Subcutaneous abdominal adipose tissue (tissue), 5 donors: ENCODE data around the gene MDC1.

Source experiments
- H3K27ac ChIP-seq: one replicate; pipeline ENCODE4 v1.7.0; 2013; ENCODE audit warnings: low read depth, mild to moderate bottlenecking, inconsistent platforms, low read length, moderate library complexity
- H3K27me3 ChIP-seq, 5 donors: one replicate each; pipeline ENCODE4 v1.7.0; 2013; ENCODE audit warnings: low read length in 5 of 5, inconsistent platforms in 1 of 5; ENCODE audit not compliant: control insufficient read depth in 5 of 5, insufficient read depth in 4 of 5
- H3K36me3 ChIP-seq, 5 donors: one replicate each; pipeline ENCODE4 v1.7.0; 2013; ENCODE audit warnings: low read length in 5 of 5; ENCODE audit not compliant: control insufficient read depth in 5 of 5, insufficient read depth in 5 of 5
- H3K4me1 ChIP-seq, 5 donors: one replicate each; pipeline ENCODE4 v1.7.0; 2013; ENCODE audit warnings: low read length in 5 of 5, mild to moderate bottlenecking in 3 of 5, moderate library complexity in 1 of 5; ENCODE audit not compliant: control insufficient read depth in 5 of 5, insufficient read depth in 5 of 5
- H3K4me3 ChIP-seq, 5 donors: one replicate each; pipeline ENCODE4 v1.7.0; 2013; ENCODE audit warnings: low read length in 5 of 5, low read depth in 1 of 5
- H3K9ac ChIP-seq, 5 donors: one replicate each; pipeline ENCODE4 v1.7.0; 2013; ENCODE audit warnings: low read length in 5 of 5, mild to moderate bottlenecking in 4 of 5, moderate library complexity in 3 of 5
- H3K9me3 ChIP-seq, 5 donors: one replicate each; pipeline ENCODE4 v1.7.0; 2013; ENCODE audit warnings: low read length in 5 of 5; ENCODE audit not compliant: control insufficient read depth in 5 of 5
- donor health status: healthy.
- donor health status: healthy.
- donor health status: healthy.
- donor health status: healthy.
- donor health status: healthy.

The MDC1 gene

DNA sequence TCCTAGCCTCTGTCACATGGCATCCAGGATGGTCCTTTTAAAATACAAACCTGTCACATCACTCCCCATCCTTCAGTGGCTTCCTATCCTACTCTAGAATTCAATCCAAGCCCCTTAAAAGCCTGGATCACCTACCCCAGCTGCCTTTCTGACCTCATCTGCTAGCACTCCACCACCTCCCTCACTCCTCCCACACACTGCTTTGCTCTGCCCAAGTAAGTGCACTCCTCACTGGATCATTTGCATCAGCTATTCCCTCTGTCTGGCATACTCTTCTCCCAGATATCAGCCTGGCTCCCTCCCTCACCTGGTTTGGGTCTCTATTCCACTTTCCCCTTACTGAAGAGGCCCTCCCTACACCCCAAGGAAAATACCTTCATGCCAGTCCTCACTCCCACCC is 59.6 kb downstream of the MDC1 start:
- no peak overlapping the region for H3K9ac ChIP-seq

GRCh38 chr6:30656513-30656912 is 60.6 kb downstream of the MDC1 start:
- H3K4me1 ChIP-seq, result peaks cover 0 to 4% (median 0%) of the 10 kb centered on the region in 5 donors
- H3K27me3 ChIP-seq, result no peaks in the 10 kb centered on the region
- no peak overlapping the region for H3K4me3 ChIP-seq
- H3K9ac ChIP-seq, result no peak overlapping the region
- H3K9me3 ChIP-seq, result no peaks in the 10 kb centered on the region
- H3K36me3 ChIP-seq, result peaks cover 5 to 94% (median 88%) of the 10 kb centered on the region in 5 donors
- H3K27ac ChIP-seq, result no peak overlapping the region

More for the DNA sequence above, 59.6 kb downstream of the MDC1 start:
- no peaks in the 10 kb centered on the region for H3K9me3 ChIP-seq
- no peak overlapping the region for H3K4me3 ChIP-seq
- H3K27me3 ChIP-seq, result no peaks in the 10 kb centered on the region
- H3K27ac ChIP-seq, result no peak overlapping the region
- H3K36me3 ChIP-seq, result peaks cover 6 to 94% (median 89%) of the 10 kb centered on the region in 5 donors
- H3K4me1 ChIP-seq, result peaks cover 0 to 4% (median 0%) of the 10 kb centered on the region in 5 donors

DNA sequence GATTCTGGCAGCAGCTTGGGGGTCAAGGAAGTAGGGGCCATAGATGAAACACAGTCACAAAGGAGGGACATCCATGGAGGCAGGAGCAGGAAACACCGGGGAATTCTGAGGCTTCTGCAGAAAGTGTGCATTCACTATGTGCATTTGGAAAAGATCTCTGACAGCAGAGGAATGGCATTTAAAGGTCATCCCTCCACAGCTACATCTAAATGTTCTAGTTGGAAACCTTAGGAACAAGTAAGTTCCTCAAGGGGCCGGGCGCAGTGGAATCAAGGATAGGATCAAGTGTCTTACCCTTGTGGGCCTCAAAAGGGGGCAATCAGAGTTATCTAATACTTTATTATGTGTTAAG is 61.4 kb downstream of the MDC1 start:
- Histone ChIP-seq H3K9ac (no peak overlapping the region), H3K36me3 (peaks cover 5 to 98% (median 92%) of the 10 kb centered on the region in 5 donors), H3K4me1 (peaks cover 0 to 4% (median 0%) of the 10 kb centered on the region in 5 donors), H3K9me3 (no peaks in the 10 kb centered on the region), H3K27me3 (no peaks in the 10 kb centered on the region), H3K4me3 (no peak overlapping the region), H3K27ac (no peak overlapping the region)

GRCh38 chr6:30654798-30655742 is 62.0 kb downstream of the MDC1 start:
- Histone ChIP-seq H3K9ac (peak overlapping the region in 1 of 5 donors; percentile 74), H3K27ac (no peak overlapping the region), H3K36me3 (peaks cover 5 to 95% (median 88%) of the 10 kb centered on the region in 5 donors), H3K4me3 (no peak overlapping the region), H3K4me1 (peaks cover 0 to 4% (median 0%) of the 10 kb centered on the region in 5 donors), H3K9me3 (no peaks in the 10 kb centered on the region), H3K27me3 (no peaks in the 10 kb centered on the region)

- Histone ChIP-seq H3K36me3 (peaks cover 5 to 56% (median 53%) of the 10 kb centered on the region in 5 donors), H3K27ac (no peak overlapping the region), H3K9ac (no peak overlapping the region), H3K4me3 (no peak overlapping the region), H3K4me1 (peaks cover 6 to 17% (median 15%) of the 10 kb centered on the region in 5 donors), H3K27me3 (no peaks in the 10 kb centered on the region), H3K9me3 (no peaks in the 10 kb centered on the region)
These were observed 65.9 kb downstream of the MDC1 start for GRCh38 chr6:30651143-30651542.
